ENCODE measurements around the gene OR6J1.

The OR6J1 gene

GRCh38 chr14:22671622-22672021 is 27.5 kb upstream of the OR6J1 start:
- TF ChIP-seq, protein P1, sequence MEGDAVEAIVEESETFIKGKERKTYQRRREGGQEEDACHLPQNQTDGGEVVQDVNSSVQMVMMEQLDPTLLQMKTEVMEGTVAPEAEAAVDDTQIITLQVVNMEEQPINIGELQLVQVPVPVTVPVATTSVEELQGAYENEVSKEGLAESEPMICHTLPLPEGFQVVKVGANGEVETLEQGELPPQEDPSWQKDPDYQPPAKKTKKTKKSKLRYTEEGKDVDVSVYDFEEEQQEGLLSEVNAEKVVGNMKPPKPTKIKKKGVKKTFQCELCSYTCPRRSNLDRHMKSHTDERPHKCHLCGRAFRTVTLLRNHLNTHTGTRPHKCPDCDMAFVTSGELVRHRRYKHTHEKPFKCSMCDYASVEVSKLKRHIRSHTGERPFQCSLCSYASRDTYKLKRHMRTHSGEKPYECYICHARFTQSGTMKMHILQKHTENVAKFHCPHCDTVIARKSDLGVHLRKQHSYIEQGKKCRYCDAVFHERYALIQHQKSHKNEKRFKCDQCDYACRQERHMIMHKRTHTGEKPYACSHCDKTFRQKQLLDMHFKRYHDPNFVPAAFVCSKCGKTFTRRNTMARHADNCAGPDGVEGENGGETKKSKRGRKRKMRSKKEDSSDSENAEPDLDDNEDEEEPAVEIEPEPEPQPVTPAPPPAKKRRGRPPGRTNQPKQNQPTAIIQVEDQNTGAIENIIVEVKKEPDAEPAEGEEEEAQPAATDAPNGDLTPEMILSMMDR (conservative IDR thresholded peaks at IDR 0.05; ENCODE audit: low read depth, low read length), result no peak
- no peak for DNase-seq (ENCODE audit: low read depth)
- no peak overlapping the region for H3K4me3 ChIP-seq (ENCODE audit: low read length)

- DNase-seq (ENCODE audit: low read depth), result no peak
- H3K4me3 ChIP-seq (ENCODE audit: low read length), result no peak overlapping the region
- TF ChIP-seq, protein P1 (conservative IDR thresholded peaks at IDR 0.05; ENCODE audit: low read depth, low read length), result no peak
Measured at GRCh38 chr14:22668863-22669262, 24.7 kb upstream of the OR6J1 start.

DNA sequence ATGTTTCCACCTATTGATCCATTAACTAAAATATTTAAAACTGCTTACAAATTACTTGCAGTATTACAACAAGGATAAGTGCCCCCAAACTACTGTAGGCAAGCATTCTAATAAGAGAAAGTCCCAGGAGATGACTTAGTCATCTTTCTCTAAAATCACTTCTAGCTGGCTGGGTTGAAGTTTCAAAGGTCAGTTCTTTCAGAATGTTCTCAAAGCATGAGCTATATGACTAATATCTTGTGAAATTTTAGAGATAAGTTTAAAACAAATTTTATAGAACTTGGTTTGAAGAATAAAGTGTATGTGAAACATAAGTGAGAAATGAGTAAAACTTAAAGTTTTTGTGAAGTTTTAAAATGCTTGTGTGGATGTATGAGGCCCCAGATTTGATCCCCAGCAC is 24.3 kb upstream of the OR6J1 start:
- DNase-seq (ENCODE audit: low read depth), result no peak
- H3K4me3 ChIP-seq (ENCODE audit: low read length), result no peak overlapping the region
- TF ChIP-seq, protein P1 (conservative IDR thresholded peaks at IDR 0.05; ENCODE audit: low read depth, low read length), result no peak

GRCh38 chr14:22667881-22668280 is 23.7 kb upstream of the OR6J1 start:
- TF ChIP-seq, protein P1 (conservative IDR thresholded peaks at IDR 0.05; ENCODE audit: low read depth, low read length), result no peak
- DNase-seq (ENCODE audit: low read depth), result no peak
- no peak overlapping the region for H3K4me3 ChIP-seq (ENCODE audit: low read length)

DNA sequence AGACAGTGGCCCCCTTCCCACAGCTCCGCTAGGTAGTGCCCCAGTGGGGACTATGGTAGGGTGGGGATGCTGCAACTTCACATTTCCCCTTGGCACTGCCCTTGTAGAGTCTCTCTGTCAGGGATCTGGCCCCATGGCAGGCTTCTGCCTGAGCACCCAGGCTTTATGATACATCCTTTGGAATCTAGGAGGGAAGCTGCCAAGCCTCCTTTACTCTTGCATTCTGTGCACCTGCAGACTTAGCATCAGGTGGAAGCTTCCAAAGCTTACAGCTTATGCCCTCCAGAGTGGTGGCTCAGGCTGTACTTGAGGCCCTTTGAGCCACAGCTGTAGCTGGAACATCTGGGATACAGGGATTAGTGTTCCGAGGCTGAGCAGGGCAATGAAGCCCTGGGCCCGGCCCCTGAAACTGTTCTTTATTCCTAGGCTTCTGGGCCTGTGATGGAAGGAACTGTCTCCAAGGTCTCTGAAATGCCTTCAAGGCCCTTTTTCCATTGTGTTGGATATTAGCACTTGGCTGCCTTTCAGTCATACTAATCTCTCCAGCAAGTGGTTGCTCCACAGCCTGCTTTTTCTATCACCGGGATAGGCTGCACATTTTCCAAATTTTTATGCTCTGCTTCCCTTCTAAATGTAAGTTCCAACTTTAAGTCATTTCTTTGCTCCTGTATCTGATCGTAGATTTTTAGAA is 22.2 kb upstream of the OR6J1 start:
- H3K4me3 ChIP-seq (ENCODE audit: low read length), result no peak overlapping the region
- TF ChIP-seq, protein P1 (conservative IDR thresholded peaks at IDR 0.05; ENCODE audit: low read depth, low read length), result no peak
- no peak for DNase-seq (ENCODE audit: low read depth)

GRCh38 chr14:22664261-22664660 is 20.1 kb upstream of the OR6J1 start:
- H3K4me3 ChIP-seq (ENCODE audit: low read length), result no peak overlapping the region
- TF ChIP-seq, protein P1 (conservative IDR thresholded peaks at IDR 0.05; ENCODE audit: low read depth, low read length), result no peak
- no peak for DNase-seq (ENCODE audit: low read depth)

DNA sequence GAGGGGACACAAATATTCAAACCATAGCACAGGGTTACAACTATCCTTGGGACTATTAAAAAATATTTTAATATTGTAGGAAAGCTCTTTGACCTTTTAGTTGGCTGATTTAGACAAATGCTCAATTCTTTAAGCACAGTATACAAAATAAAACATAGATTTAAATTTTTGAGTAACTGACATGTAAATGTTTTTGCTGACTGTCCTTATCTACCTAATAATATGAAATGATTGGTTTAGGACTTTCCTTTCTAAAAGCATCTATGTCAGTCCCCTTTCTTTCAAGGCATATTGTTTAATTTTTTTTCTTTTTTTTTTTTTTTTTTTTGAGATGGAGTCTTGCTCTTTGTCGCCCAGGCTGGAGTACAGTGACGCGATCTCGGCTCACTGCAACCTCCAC is 16.5 kb upstream of the OR6J1 start:
- H3K4me3 ChIP-seq (ENCODE audit: low read length), result no peak overlapping the region
- TF ChIP-seq, protein P1 (conservative IDR thresholded peaks at IDR 0.05; ENCODE audit: low read depth, low read length), result no peak
- no peak for DNase-seq (ENCODE audit: low read depth)
